GM23338 (cell line): ENCODE results near the gene ABCA7. TPM values are rescaled to one million over a fixed set of nuclear protein-coding genes. Genes with fewer than 3 reads are reported as not detected.
A peak's percentile ranks its signal among the peaks of the same experiment; 100 is the strongest.

Experiments
- ATAC-seq: fragments of 200-7000 bp; cut with Tn5 transposase; 3 replicates; pipeline ENCODE4 v1.9.1; 2020
- DNase-seq: peaks from one replicate; pipeline ENCODE4 v3.0.0-alpha.2; 2015; ENCODE audit warnings: low spot score
- H2AFZ ChIP-seq: fragments of 200-600 bp; sonication (generic); 2 replicates; pipeline ENCODE4 v1.8.0; 2016; ENCODE audit warnings: antibody characterized with exemption, mild to moderate bottlenecking, moderate library complexity
- H3F3A ChIP-seq: fragments of 200-600 bp; sonication (generic); replicated peaks from 2 replicates; pipeline ENCODE4 v1.8.0; 2017; ENCODE audit warnings: antibody characterized with exemption, mixed run types, low read depth
- H3K27ac ChIP-seq: fragments of 200-600 bp; sonication (generic); 2 replicates; pipeline ENCODE4 v1.6.1; 2016; ENCODE audit warnings: low read depth
- H3K27me3 ChIP-seq: fragments of 200-600 bp; sonication (generic); 2 replicates; pipeline ENCODE4 v1.8.0; 2016; ENCODE audit warnings: mild to moderate bottlenecking, mixed run types, moderate library complexity; ENCODE audit not compliant: insufficient read depth
- H3K36me3 ChIP-seq: fragments of 200-600 bp; sonication (generic); 2 replicates; pipeline ENCODE4 v1.8.0; 2016; ENCODE audit warnings: mild to moderate bottlenecking; ENCODE audit not compliant: insufficient read depth
- H3K4me1 ChIP-seq: fragments of 200-600 bp; sonication (generic); 2 replicates; pipeline ENCODE4 v1.8.0; 2016; ENCODE audit warnings: mild to moderate bottlenecking, moderate library complexity; ENCODE audit not compliant: insufficient read depth
- H3K4me2 ChIP-seq: fragments of 200-600 bp; sonication (generic); 2 replicates; pipeline ENCODE4 v1.7.1; 2017; ENCODE audit warnings: mixed run types
- H3K4me3 ChIP-seq: fragments of 200-600 bp; sonication (generic); 2 replicates; pipeline ENCODE4 v1.6.1; 2016; ENCODE audit warnings: mixed run types
- H3K79me2 ChIP-seq: fragments of 200-600 bp; sonication (generic); replicated peaks from 2 replicates; pipeline ENCODE4 v1.8.0; 2017; ENCODE audit warnings: mild to moderate bottlenecking; ENCODE audit not compliant: insufficient read depth
- H3K9me2 ChIP-seq: fragments of 200-600 bp; sonication (generic); 2 replicates; pipeline ENCODE4 v1.8.0; 2017; ENCODE audit not compliant: insufficient read depth
- H4K20me1 ChIP-seq: fragments of 200-600 bp; sonication (generic); replicated peaks from 2 replicates; pipeline ENCODE4 v1.8.0; 2017; ENCODE audit warnings: mild to moderate bottlenecking; ENCODE audit not compliant: insufficient read depth
- H3K27ac Mint-ChIP-seq: 2 replicates; pipeline ENCODE4 v1.8.0; 2020; ENCODE audit warnings: inconsistent platforms, mild to moderate bottlenecking, moderate library complexity, mixed read lengths
- H3K27me3 Mint-ChIP-seq: 3 replicates; pipeline ENCODE4 v1.8.0; 2022; ENCODE audit warnings: low read depth, mild to moderate bottlenecking, moderate library complexity, mixed read lengths, inconsistent platforms; ENCODE audit not compliant: insufficient read depth, poor library complexity
- H3K36me3 Mint-ChIP-seq: 3 replicates; pipeline ENCODE4 v1.8.0; 2021; ENCODE audit warnings: low read depth, mild to moderate bottlenecking, inconsistent platforms, moderate library complexity, mixed read lengths
- H3K4me1 Mint-ChIP-seq: 3 replicates; pipeline ENCODE4 v1.8.0; 2020; ENCODE audit warnings: mild to moderate bottlenecking, inconsistent platforms, mixed read lengths
- H3K4me3 Mint-ChIP-seq: 3 replicates; pipeline ENCODE4 v1.8.0; 2021; ENCODE audit warnings: moderate library complexity, mild to moderate bottlenecking, inconsistent platforms, mixed read lengths
- H3K9me3 Mint-ChIP-seq: 3 replicates; pipeline ENCODE4 v1.8.0; 2020; ENCODE audit warnings: moderate library complexity, mild to moderate bottlenecking, inconsistent platforms, mixed read lengths
- CREB1 ChIP-seq: fragments of 250-450 bp; sonication (Bioruptor Pico); IDR thresholded peaks from 2 replicates; pipeline ENCODE4 v1.5.0; 2020; ENCODE audit warnings: low read depth, mild to moderate bottlenecking, moderate library complexity
- CTCF ChIP-seq, 2 experiments: fragments of 200-600 bp in 1 of 2; sonication (generic) in 1 of 2; conservative IDR thresholded peaks; 2 replicates each; pipeline versions ENCODE4 v1.5.1 to v1.6.1; 2016 to 2017; ENCODE audit warnings: antibody characterized with exemption in 2 of 2, low read depth in 2 of 2, mild to moderate bottlenecking in 2 of 2, moderate library complexity in 1 of 2
- ETS1 ChIP-seq: IDR thresholded peaks from 2 replicates; pipeline ENCODE4 v1.6.1; 2016; ENCODE audit warnings: antibody characterized with exemption
- EZH2 ChIP-seq: fragments of 200-600 bp; sonication (generic); IDR thresholded peaks from one replicate; pipeline ENCODE4 v1.8.0; 2017; ENCODE audit warnings: antibody characterized with exemption, mild to moderate bottlenecking, low read depth; ENCODE audit not compliant: unreplicated experiment
- EZH2phosphoT487 ChIP-seq: fragments of 200-600 bp; sonication (generic); IDR thresholded peaks from one replicate; pipeline ENCODE4 v1.8.1; 2018; ENCODE audit warnings: antibody characterized with exemption; ENCODE audit not compliant: unreplicated experiment
- JUNB ChIP-seq: IDR thresholded peaks from one replicate; pipeline ENCODE4 v1.6.1; 2016; ENCODE audit warnings: antibody characterized with exemption; ENCODE audit not compliant: unreplicated experiment
- POLR2AphosphoS5 ChIP-seq: IDR thresholded peaks from 2 replicates; pipeline ENCODE4 v1.6.1; 2016; ENCODE audit warnings: antibody characterized with exemption, low read depth
- REST ChIP-seq: IDR thresholded peaks from one replicate; pipeline ENCODE4 v1.6.1; 2018; ENCODE audit warnings: antibody characterized with exemption; ENCODE audit not compliant: unreplicated experiment
- STAT1 ChIP-seq: IDR thresholded peaks from one replicate; pipeline ENCODE4 v1.6.1; 2016; ENCODE audit warnings: antibody characterized with exemption; ENCODE audit not compliant: unreplicated experiment
- ZNF114 ChIP-seq: fragments of 250-450 bp; sonication (Bioruptor Pico); IDR thresholded peaks from 2 replicates; pipeline ENCODE4 v1.5.0; 2020; ENCODE audit warnings: mild to moderate bottlenecking, moderate library complexity
- ZNF331 ChIP-seq: fragments of 250-450 bp; sonication (Bioruptor Pico); IDR thresholded peaks from 2 replicates; pipeline ENCODE4 v1.5.0; 2020; ENCODE audit warnings: low read depth, mild to moderate bottlenecking, moderate library complexity
- polyA plus RNA-seq: library from polyadenylated mRNA; unstranded; fragments of >200 nt; fragmentation: Nextera tagmentation; extraction: Ambion mirVana; gene quantifications from 2 replicates; pipeline ENCODE4 v1.2.1, GENCODE V29; 2016
- total RNA-seq: library from RNA; depleted of rRNA; stranded (reverse); fragments of >200 nt; shearing (Covaris generic); gene quantifications from 2 replicates; pipeline ENCODE4 v1.2.3, GENCODE V29; 2014

The ABCA7 gene
- total and polyA plus RNA-seq, 2 experiments from 2014 or later: 22.2 to 27.4 TPM

GRCh38 chr19:1046836-1047695 lies 7.2 kb downstream of the ABCA7 start:
- H3K9me3 Mint-ChIP-seq: peaks cover 8% of the 10 kb centered on the region; the same call in 2 of the 3 replicates
- no peaks in the 10 kb centered on the region for H4K20me1 ChIP-seq
- H3K36me3 Mint-ChIP-seq: peaks cover 16% of the 10 kb centered on the region
- H3K4me3 Mint-ChIP-seq: no peak overlapping the region
- no peaks in the 10 kb centered on the region for H3K27me3 ChIP-seq
- no peak overlapping the region for H3K4me2 ChIP-seq
- no peaks in the 10 kb centered on the region for H3F3A ChIP-seq
- no peaks in the 10 kb centered on the region for H3K36me3 ChIP-seq
- H3K27ac Mint-ChIP-seq: no peak overlapping the region
- peaks cover 18% of the 10 kb centered on the region for H3K27me3 Mint-ChIP-seq
- H3K4me1 Mint-ChIP-seq: no peaks in the 10 kb centered on the region
- no peak overlapping the region for H2AFZ ChIP-seq
- no peak for ATAC-seq
- TF ChIP-seq EZH2: no peak
- TF ChIP-seq POLR2AphosphoS5: no peak
- TF ChIP-seq EZH2phosphoT487: no peak
- TF ChIP-seq ZNF114: no peak
- TF ChIP-seq CREB1 (CRISPR knock-in tag): no peak
- TF ChIP-seq REST: no peak
- H3K4me1 ChIP-seq: no peaks in the 10 kb centered on the region
- H3K27ac ChIP-seq: no peak overlapping the region
- DNase-seq: no peak
- no peak overlapping the region for H3K4me3 ChIP-seq
- no peaks in the 10 kb centered on the region for H3K9me2 ChIP-seq
- no peaks in the 10 kb centered on the region for H3K79me2 ChIP-seq

GRCh38 chr19:1047696-1048147 lies 7.8 kb downstream of the ABCA7 start:
- no peaks in the 10 kb centered on the region for H3F3A ChIP-seq
- no peak overlapping the region for H3K27ac Mint-ChIP-seq
- H3K4me1 ChIP-seq: no peaks in the 10 kb centered on the region
- H3K36me3 Mint-ChIP-seq: peaks cover 16% of the 10 kb centered on the region
- TF ChIP-seq ZNF331 (CRISPR knock-in tag) (no peak), STAT1 (no peak), EZH2phosphoT487 (no peak), REST (no peak), JUNB (no peak), CTCF (conservative IDR thresholded peaks at IDR 0.05; ENCODE audit: low read depth in 2 of 2) (no peak), CREB1 (CRISPR knock-in tag) (no peak), EZH2 (no peak), ETS1 (no peak)
- no peak overlapping the region for H3K4me2 ChIP-seq
- ATAC-seq (peak; percentile 30), DNase-seq (peak; percentile 84)
- no peaks in the 10 kb centered on the region for H3K36me3 ChIP-seq
- peaks cover 16% of the 10 kb centered on the region for H3K27me3 Mint-ChIP-seq
- H4K20me1 ChIP-seq: no peaks in the 10 kb centered on the region
- H3K79me2 ChIP-seq: no peaks in the 10 kb centered on the region
- no peak overlapping the region for H3K27ac ChIP-seq
- no peak overlapping the region for H3K4me3 ChIP-seq
- H3K9me2 ChIP-seq: no peaks in the 10 kb centered on the region
- H3K4me1 Mint-ChIP-seq: no peaks in the 10 kb centered on the region
- H2AFZ ChIP-seq: no peak overlapping the region
- H3K9me3 Mint-ChIP-seq: peaks cover 8% of the 10 kb centered on the region; the same call in 2 of the 3 replicates
- H3K27me3 ChIP-seq: no peaks in the 10 kb centered on the region
- H3K4me3 Mint-ChIP-seq: no peak overlapping the region
